ENCODE measurements around the gene RAPH1.

RAPH1 gene

GRCh38 chr2:203553784-203554183 is 18.7 kb upstream of the RAPH1 start:
- H3K4me3 ChIP-seq (ENCODE audit: low read depth, low read length): no peak overlapping the region
- peaks cover 5% of the 10 kb centered on the region for H3K4me1 ChIP-seq (ENCODE audit: control insufficient read depth, insufficient read depth, low read length)
- H3K36me3 ChIP-seq (ENCODE audit: control insufficient read depth in 2 of 2, insufficient read depth in 1 of 2, low read length in 2 of 2): no peaks in the 10 kb centered on the region
- no peaks in the 10 kb centered on the region for H3K9me3 ChIP-seq (ENCODE audit: control insufficient read depth, insufficient read depth, low read depth, low read length)
- TF ChIP-seq ZNF398 (tag by site-specific recombination; IDR thresholded peaks at IDR 0.05): no peak
- ChIA-PET POLR2A (no interaction called here), CTCF (no interaction called here)
- H3K27ac ChIP-seq (ENCODE audit: extremely low read depth, low read depth, low read length): no peak overlapping the region

- CTCF ChIA-PET: no interaction called here
- Histone ChIP-seq H3K9me3 (ENCODE audit: control insufficient read depth, insufficient read depth, low read depth, low read length) (no peaks in the 10 kb centered on the region), H3K27ac (ENCODE audit: extremely low read depth, low read depth, low read length) (no peak overlapping the region), H3K4me1 (ENCODE audit: control insufficient read depth, insufficient read depth, low read length) (peaks cover 5% of the 10 kb centered on the region), H3K4me3 (ENCODE audit: low read depth, low read length) (no peak overlapping the region), H3K36me3 (ENCODE audit: control insufficient read depth in 2 of 2, insufficient read depth in 1 of 2, low read length in 2 of 2) (no peaks in the 10 kb centered on the region)
- POLR2A ChIA-PET: no interaction called here
- TF ChIP-seq ZNF174 (tag by site-specific recombination; IDR thresholded peaks at IDR 0.05) (no peak), ZNF223 (tag by site-specific recombination; IDR thresholded peaks at IDR 0.05) (no peak), ZNF530 (tag by site-specific recombination; IDR thresholded peaks at IDR 0.05; ENCODE audit: low read depth) (no peak), EGR2 (tag by site-specific recombination; IDR thresholded peaks at IDR 0.05; ENCODE audit: low read depth) (peak; percentile 29; the same call in 1 of the 2 replicates), ZNF138 (tag by site-specific recombination; IDR thresholded peaks at IDR 0.05; ENCODE audit: borderline replicate concordance) (no peak), ZNF521 (tag by site-specific recombination; IDR thresholded peaks at IDR 0.05) (no peak), ZNF133 (tag by site-specific recombination; IDR thresholded peaks at IDR 0.05) (no peak), ZSCAN23 (tag by site-specific recombination; IDR thresholded peaks at IDR 0.05) (no peak), ZNF558 (tag by site-specific recombination; IDR thresholded peaks at IDR 0.05) (no peak), ZNF529 (tag by site-specific recombination; IDR thresholded peaks at IDR 0.05; ENCODE audit: insufficient replicate concordance) (no peak), ZFHX2 (tag by site-specific recombination; conservative IDR thresholded peaks at IDR 0.05) (peak; percentile 54)
Observed at GRCh38 chr2:203551778-203552177, 16.7 kb upstream of the RAPH1 start.

- CTCF ChIA-PET: interaction anchor here (0.6 kb wide), 1 partner anchor 67 kb away, joined by 3 read pairs; no protein-coding TSS in a partner anchor
- Histone ChIP-seq H3K4me1 (ENCODE audit: control insufficient read depth, insufficient read depth, low read length) (peaks cover 5% of the 10 kb centered on the region), H3K9me3 (ENCODE audit: control insufficient read depth, insufficient read depth, low read depth, low read length) (no peaks in the 10 kb centered on the region), H3K36me3 (ENCODE audit: control insufficient read depth in 2 of 2, insufficient read depth in 1 of 2, low read length in 2 of 2) (no peaks in the 10 kb centered on the region), H3K4me3 (ENCODE audit: low read depth, low read length) (no peak overlapping the region), H3K27ac (ENCODE audit: extremely low read depth, low read depth, low read length) (no peak overlapping the region)
- TF ChIP-seq ZNF843 (tag by site-specific recombination; IDR thresholded peaks at IDR 0.05) (no peak), HOXD13 (CRISPR knock-in tag; IDR thresholded peaks at IDR 0.05; ENCODE audit: borderline replicate concordance) (no peak), ZNF175 (tag by site-specific recombination; IDR thresholded peaks at IDR 0.05) (no peak), ZNF274 (IDR thresholded peaks at IDR 0.05; ENCODE audit: low read length) (no peak), ZNF274 (tag by site-specific recombination; IDR thresholded peaks at IDR 0.05; ENCODE audit: borderline replicate concordance) (no peak), ZNF121 (tag by site-specific recombination; IDR thresholded peaks at IDR 0.05) (no peak), ZNF24 (tag by site-specific recombination; IDR thresholded peaks at IDR 0.05) (no peak), ZNF146 (tag by site-specific recombination; IDR thresholded peaks at IDR 0.05) (no peak), ZNF341 (tag by site-specific recombination; IDR thresholded peaks at IDR 0.05; ENCODE audit: low read depth) (no peak), ZNF433 (tag by site-specific recombination; IDR thresholded peaks at IDR 0.05; ENCODE audit: low read depth) (no peak), ZNF202 (tag by site-specific recombination; IDR thresholded peaks at IDR 0.05; ENCODE audit: borderline replicate concordance) (no peak), GLI4 (tag by site-specific recombination; IDR thresholded peaks at IDR 0.05) (no peak), ZNF19 (tag by site-specific recombination; IDR thresholded peaks at IDR 0.05; ENCODE audit: low read depth) (no peak)
- POLR2A ChIA-PET: no interaction called here
Observed at GRCh38 chr2:203550266-203550665, 15.2 kb upstream of the RAPH1 start.

All from HEK293 (cell line).